LHCN-M2 (cell line): ENCODE measurements around the gene SLC25A1. TPM values are rescaled to one million over a fixed set of nuclear protein-coding genes. Genes with fewer than 3 reads are reported as not detected.
A peak's percentile ranks its signal among the peaks of the same experiment; 100 is the strongest.

Source experiments
- DNase-seq: peaks from one replicate; pipeline ENCODE4 v3.0.0-alpha.2; 2012; ENCODE audit warnings: low read depth
- polyA plus RNA-seq: library from polyadenylated mRNA; unstranded; fragments of >200 nt; gene quantifications from one replicate; pipeline ENCODE4 v1.2.1, GENCODE V29; 2012; ENCODE audit warnings: missing spikeins
- total RNA-seq: library from RNA; depleted of rRNA; stranded (reverse); fragments of >200 nt; gene quantifications from 2 replicates; pipeline ENCODE4 v1.2.3, GENCODE V29; 2014; rRNA removed

Gene SLC25A1
- total RNA-seq, result 101 and 133 TPM in 2 replicates
- 145 TPM for polyA plus RNA-seq

DNA sequence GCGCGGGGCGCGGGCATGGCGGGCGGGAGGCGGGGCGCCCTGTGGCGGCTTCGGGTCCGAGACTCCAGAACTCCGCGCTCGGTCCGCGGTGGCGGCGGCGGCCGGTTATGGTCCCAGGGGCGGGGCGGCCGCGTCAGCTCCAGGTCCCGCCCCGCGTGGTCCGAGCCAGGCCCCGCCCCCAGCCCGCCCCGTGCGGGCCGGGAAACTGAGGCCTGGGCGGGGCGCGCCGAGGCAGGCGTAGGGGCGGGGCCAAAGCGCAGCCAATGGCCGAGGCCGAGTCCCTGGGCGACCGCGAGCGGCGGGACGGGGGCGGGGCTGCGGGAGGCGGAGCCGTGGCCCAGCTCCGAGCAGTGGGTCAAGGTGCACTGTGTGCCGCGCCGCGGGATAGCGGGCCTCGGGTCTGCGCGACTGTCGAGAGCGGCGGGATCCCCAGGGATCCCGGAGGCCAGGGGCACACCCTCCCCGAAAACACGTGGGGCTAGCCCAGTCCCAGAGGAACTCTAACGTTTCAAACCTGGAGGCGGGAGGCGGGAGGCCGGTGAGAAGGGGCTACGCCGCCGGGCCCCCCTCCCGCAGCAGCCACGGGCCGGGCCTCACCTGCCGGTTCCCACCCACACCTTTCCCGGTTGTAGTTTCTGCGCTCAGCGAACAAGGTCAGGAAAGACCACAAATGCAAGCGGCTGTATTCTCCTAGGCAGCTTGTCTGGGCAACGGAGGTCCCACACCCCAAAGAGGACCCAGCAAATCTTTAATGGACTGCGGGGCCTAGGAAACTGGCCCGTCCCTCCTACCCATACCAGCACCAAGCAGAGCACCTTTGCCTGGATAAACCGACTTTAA is at the start of gene SLC25A1:
TSS of gene SLC25A1 (minus strand) at position 80 of the 840 bp plus-strand sequence. CDS start at position 17, 63 bp downstream.
- peak; percentile 74 for DNase-seq

DNA sequence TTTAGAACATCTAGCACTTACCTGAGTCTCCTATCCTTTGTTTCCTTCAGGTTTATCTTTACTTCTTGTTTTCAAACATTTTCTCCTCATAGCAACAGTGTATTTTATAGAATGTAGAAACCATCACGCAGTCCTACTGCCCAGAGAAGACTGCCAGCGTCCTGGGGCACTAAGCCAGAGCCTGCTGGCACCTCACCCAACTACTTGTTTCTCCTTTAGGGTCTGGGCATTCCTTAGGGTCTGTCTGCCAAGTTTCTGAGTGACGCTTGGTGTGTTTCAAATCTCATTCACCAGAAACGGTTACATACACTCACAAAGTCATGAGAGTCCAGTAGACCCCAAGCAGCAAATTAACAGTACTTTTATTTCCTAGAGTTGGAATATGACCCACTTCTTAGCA is 49.6 kb upstream of the SLC25A1 start:
- DNase-seq, result no peak

DNA sequence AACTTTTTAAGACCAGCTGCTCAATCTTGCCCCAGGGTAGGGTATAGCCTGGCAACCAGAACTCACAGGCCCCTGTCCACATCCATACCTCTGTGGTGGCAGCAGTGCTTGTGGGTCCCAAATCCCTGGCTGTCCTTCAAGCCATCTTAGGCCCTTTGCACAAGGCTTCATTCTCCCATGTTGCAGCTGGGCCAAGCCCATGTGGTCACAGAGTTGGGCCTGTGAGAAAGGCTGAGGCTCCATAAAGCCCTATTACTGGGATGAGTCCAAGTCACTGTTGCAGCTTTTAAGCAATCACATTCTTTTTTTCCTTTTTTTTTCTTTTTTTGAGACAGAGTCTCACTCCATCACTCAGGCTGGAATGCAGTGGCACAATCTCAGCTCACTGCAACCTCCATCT is 47.9 kb upstream of the SLC25A1 start:
- DNase-seq, result no peak

DNA sequence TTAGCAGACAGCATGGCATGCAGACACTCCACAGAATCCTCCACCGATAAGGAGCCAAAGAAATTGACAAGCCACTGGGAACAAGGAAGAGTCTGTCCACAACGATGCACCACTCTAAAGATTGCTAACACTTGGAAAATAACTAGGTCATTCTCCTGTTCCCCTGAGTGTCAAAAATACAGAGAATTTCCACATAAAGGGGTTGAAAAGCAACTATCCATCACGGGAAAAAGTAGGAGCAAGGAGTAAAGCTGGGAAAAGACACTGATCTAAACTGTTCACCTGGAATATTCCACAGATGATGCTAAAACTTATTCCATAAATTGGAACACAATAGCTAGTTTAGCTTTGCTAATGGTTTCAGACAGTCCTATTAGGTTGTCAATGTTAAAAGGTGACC is 47.0 kb upstream of the SLC25A1 start:
- DNase-seq, result no peak

DNA sequence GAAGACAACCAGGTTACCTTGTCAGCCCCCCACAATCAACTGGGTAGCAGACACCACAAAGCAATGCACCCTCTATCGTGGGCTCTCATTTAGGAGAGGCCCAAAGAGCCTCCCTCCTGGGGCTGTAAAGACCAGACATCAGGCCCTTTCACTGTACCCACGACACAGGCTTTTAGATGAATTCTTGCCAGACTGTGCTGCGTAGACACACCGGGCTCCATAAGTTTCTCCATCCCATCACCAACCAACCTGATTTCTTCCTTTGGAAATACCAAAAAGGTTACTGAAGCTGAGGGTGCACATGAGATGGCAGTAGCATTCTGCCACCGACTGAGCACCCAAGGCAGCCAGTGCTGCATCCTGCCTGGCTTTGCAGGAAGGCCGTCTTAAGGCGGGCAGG is 46.4 kb upstream of the SLC25A1 start:
- DNase-seq, result no peak

DNA sequence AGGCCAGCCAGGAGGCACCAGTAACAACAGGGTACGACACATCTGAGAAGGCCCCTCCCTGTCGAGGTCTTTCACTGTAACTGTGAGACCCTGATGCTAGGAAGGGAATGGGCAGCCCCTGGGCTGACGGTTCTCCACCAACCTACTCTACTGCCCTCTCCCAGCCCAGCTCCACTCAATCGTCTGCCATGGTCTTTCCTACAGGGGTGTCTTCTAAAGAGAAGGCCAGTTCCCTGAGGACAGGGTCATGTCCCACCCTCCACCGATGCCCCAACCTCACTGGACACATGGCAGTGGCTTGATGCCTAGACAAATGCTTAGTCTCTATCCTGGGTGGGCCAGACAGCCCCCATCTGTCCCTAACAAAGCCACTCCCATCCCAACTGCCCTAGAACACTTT is 46.0 kb upstream of the SLC25A1 start:
- DNase-seq, result no peak

DNA sequence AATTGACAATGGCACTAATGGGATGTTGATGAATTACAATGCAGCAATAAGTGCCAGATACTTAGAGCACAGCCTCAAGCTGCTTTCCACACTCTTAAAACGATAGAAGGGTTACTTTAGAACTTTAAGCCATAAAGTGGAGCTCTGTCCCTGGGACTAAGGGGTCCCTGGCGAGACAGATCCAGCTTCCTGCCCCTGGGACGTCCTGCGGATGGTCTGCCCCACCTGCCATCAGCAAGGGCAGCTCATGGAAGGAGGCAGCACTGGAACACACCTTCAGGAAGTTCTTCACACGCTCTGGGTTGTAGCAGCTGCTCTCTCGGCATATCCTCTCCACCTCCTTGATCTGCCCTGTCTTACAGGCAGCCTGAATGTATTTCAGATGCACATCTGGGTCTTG is 45.1 kb upstream of the SLC25A1 start:
- DNase-seq, result no peak

DNA sequence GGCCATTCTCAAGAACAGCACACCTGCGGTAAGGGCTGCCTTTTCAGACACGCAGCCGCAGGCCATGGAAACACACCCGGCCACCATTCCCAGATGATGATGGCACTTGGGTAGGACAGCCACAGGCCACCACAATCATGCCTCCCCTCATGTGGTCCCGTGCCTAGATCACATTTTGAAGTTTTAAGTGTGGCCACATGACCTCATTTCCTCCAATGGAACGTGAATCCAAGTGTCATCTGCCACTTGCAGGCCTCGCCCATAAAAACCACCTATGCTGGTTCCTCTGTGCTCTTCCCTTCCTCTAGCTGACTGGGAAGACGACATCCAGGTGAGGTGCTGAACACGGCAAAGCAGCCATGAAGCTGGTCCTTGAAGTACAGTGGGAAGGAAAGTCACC is 44.6 kb upstream of the SLC25A1 start:
- DNase-seq, result no peak

DNA sequence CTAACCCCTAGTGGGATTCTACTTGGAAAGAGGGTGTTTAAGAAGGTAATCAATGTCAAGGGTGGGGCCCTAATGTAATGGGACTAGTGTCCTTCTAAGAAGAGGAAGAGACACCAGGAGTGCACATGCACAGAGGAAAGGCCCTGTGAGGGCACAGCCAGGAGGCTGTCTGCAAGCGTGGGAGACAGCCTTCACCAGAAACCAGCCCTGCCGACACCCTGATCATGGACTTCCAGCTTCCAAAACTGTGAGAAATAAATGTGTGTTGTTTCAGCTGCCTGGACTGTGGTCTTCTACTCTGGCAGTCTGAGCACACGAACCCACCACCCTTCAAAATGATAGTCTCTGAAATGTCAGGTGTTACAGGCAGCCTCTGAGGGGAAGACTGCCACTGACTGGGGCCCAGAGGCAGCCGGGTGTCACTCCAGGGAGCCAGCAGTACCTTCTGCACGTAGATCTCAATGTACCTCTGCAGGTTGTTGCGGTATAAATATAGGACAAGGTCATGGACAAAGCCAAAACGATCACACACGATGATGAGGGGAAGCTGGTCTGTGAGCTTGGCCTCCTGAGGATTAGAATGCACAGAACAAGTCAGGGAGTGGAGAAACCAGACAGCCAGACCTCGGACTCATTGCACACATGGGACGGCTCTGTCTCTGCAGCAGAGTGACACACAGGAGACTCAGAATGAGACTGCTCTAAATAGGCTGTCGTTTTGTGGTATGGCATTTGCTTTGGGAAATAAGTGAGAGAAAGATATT is 43.9 kb upstream of the SLC25A1 start:
- no peak for DNase-seq

DNA sequence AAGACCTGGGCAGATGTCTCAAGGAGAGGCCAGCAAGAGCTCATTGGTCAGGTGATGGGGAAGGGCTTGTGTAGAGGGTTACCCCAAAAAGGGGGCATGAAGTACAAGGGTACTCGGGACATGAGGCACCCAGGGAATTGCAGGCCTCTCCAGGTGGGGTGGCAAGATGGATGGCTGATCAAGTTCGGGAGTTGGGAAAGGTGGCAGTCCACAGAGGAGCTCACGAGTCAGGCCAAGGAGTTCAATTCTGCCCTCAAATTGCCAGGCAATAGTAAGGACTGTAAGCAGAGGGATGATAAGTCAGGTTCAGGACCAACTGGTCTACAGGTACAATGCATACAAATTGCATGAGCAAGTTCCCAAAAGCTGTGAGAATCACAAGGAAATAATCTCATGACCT is 42.3 kb upstream of the SLC25A1 start:
- DNase-seq, result no peak

DNA sequence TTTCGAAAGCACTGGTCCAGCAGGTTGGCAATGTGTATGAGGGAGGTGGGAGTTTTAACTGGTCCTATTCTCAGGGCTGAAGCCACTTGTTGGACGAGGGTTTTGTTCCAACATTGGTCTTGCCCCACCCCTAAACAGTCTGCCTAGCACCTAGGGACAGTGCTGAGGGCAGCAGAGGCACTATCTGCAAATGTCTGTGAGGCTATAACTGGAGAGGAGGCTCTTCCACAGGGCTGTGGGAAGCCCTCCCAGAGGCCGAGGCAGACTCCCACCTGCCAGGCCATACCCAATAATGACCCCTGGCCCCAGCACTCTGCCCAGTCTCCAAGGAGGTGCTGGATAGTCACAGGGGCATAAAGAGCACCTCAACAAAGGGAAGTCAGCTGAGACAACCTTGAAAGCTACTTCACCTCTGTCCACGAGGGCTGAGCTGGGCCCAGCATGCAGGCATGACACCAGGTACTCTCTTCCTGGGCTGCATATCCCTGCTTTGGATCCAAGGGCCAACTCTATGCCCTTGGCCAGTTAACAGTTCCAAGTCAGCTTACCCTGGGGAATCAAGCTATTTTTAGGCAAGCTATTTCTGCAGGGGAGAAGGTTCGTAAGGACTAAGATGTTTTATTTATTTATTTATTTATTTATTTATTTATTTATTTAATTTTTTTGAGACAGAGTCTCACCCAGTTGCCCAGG is 40.2 kb upstream of the SLC25A1 start:
- DNase-seq, result no peak

DNA sequence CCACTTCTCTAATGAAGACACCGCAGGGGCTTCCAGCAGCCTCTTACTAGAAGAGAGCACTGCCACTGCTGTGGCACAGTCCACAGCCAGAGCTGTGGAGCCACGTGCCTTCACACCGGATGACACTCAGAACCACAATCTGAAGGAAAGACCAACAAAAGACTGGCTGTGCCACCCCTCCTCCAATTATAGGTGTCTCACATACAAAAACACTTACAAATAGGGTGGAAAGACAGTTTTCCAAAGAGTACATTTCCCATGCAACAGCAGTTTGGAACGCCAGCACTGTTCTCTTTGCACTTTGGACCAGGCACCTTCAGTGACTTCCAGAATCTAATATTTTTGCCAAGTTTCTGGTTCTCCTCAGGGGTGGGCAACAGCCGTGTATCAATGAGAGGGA is 38.0 kb upstream of the SLC25A1 start:
- no peak for DNase-seq

DNA sequence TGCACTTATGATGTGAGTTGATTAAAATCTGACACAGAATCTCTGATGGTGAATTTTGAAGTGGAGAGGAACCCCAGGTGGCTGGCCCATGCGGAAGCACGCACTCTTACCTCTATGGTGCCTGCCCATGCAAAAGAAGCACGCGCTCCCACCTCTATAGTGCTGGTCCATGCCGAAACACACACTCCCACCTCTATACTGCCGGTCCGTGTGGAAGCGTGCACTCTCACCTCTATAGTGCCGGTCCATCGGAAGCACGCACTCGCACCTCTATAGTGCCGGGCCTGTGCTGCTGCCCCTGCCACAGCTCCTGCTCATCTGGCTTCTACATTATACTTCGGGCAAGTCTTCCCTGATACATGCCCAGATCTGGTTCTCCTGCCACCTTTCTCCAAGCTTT is 36.8 kb upstream of the SLC25A1 start:
- no peak for DNase-seq

DNA sequence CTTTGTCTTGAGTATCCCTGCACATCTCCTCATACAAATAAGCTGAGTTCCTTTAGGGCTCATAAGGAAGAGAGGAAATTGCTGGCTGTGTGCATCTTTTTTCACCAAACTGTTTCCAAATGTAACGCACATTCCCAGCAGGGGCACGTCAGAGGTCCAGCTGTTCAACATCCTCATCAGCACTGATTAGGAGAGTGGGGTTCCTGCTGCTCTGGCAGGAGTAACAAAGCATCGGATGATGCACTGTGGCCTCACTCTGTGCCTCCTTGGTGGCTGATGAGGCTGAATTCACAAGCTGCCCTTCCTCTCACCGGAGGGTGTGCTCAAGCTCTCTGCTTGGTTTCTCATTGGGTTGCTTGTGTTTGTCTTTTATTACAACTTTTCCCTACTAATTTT is 35.5 kb upstream of the SLC25A1 start:
- no peak for DNase-seq

DNA sequence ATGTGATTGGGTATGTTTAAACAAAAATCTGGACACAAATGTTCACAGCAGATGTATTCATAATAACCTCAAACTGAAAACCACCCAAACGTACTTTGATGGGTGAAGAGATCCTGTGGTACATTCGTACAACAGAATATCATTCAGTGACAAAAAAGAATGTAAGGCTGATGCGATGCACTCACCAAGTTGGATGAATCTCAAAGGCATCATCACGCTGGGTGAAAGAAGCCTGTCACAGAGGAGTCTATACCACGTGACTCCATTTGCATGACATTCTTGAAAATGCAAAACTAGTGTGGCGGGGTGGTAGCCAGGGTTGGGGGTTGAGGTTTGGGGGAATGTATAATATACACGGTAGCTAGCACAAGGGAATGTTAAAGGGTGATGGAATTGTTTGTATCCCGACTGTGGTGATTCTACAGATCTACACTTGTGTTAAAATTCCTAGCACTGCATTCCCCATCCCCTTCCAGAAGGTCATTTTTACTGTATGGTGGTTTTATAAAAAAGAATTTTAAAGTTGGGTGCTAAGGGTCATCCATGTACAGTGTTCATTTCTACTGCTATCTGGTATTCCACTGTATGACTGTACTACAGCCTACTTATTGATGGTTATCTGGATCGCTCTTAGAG is 35.0 kb upstream of the SLC25A1 start:
- no peak for DNase-seq

DNA sequence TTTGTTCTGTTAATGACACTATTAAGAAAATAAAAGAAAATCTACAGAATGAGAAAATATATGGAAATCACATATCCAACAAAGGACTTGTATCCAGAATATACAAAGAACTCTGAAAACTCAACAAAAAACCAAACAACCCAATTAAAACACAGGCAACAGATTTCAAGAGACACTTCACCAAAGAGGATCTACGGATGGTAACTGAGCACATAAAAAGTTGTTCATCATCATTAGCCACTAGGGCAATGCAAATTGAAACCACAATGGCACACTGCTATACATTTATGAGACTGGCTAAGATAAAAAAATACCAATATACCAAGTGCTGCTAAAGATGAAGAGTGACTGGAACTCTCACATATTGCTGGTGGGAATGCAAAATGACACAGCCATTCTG is 34.5 kb upstream of the SLC25A1 start:
- no peak for DNase-seq

DNA sequence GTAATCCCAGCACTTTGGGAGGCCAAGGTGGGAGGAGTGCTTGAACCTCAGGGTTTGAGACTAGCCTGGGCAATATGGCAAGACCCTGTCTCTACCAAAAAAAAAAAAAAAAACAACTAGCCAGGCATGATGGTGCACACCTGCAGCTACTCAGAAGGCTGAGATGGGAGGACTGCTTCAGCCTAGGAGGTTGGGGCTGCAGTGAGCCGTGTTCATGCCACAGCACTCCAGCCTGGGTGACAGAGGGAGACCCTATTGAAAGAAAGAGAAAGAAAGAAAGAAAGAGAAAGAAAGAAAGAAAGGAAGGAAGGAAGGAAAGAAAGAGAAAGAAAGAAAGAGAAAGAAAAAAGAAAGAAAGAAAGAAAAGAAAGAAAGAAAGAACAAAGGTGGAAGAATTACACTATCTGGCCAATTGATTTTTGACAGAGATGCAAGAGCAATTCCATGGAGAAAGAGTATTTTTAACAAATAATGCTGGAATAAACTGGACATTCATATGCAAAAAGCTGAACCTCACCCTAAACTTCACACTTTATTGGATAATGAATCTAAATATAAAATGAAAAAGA is 33.9 kb upstream of the SLC25A1 start:
- no peak for DNase-seq

DNA sequence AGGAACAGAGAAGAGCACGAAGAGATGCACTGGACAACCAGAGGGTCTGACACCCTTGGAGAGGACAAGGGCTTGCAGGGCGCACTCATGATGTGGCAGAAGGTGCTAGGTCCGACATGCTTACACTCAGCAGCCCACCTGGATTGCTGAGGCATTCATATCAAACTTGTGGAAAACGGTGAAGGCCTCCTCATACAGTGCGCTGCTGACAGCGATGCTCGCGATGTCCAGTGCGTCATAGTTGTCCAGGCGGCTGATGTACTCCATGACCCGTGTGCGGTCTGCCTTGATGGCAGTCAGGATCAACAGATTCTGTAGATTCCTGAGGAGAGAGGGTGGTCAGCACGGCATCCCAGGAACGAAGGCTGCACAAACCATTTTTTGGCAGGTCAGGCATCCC is 31.7 kb upstream of the SLC25A1 start:
- no peak for DNase-seq

DNA sequence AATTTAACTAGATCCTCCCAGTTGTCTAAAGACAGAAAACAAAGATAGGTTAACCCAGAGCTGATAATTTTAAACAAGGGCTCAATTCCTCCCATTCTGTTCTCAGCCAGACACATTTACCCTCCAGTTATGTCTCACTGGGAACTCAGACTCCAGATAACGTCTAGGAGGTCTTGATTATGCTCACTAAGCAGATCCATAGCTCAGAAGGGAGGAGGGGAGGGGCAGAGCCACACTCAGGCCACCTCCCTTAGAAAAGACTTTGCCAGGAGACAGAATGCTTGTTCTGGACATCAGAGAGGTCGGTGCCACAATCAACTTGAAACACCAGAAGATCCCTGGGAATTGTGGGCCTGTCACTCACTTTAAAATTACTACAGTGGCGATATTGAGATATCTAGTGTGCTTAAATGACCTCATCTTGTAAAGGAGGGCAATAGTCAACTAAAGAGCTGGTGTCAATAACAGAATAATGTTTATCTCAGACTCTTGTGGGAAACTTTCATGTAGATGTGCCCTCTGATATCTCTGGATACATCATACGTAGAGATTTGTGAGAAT is 29.8 kb upstream of the SLC25A1 start:
- DNase-seq, result no peak

DNA sequence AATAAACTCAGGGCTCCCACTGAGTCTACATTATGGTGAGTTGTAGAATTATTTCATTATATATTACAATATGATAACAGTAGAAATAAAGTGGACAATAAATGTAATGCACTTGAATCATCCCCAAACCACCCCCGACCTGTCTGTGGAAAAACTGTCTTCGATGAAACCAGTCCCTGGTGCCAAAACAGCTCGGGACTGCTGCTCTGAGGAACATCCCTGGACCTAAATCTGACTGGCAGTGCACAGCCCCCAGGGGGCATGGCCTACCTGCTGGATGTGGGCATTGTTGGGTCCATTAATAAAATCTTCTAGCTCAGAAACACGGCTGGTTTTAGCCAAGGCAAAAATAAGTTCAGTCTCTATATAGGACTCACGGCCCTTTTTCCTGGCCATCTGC is 29.3 kb upstream of the SLC25A1 start:
- DNase-seq, result no peak

DNA sequence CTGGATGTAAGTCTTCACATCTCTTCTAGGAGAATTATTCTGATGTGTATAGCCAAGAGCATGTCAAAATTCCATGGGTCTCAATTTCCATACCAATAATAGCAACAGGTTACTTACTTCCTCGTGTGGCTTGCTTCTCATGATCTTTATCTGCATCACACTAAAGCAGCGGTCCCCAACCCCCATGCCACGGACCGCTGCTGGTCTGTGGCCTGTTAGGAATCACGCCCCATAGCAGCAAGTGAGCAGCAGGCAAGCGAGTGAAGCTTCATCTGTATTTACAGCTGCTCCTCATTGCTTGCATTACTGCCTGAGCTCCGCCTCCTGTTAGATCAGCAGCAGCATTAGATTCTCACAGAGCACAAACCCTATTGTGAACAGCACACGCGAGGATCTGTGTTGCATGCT is 28.9 kb upstream of the SLC25A1 start:
- no peak for DNase-seq
